T47D (cell line): ENCODE measurements around the gene STING1.
"Not testable (repeated sequence)": the region's sequence is repeated elsewhere in the genome, so short reads cannot be mapped to it uniquely, and the experiment has no call there.

ENCODE experiments used
- DNase-seq, 2 experiments: peaks; one replicate each; pipeline versions ENCODE4 v3.0.0 to v3.0.0-alpha.2; 2011 to 2012; ENCODE audit warnings: low read depth in 1 of 2, low spot score in 1 of 2
- JUND ChIP-seq: IDR thresholded peaks from 2 replicates; pipeline ENCODE4 v1.6.1; 2012; ENCODE audit warnings: low read depth
- in situ Hi-C: cut with HindIII; loops from 2 replicates; pipeline ENCODE4 v1.10.0; 2016; ENCODE audit warnings: low sequenced_read_pairs, low pct_unique_long_range_greater_than_20kb

Gene STING1

GRCh38 chr5:139454568-139455290 is 27.8 kb downstream of the STING1 start:
- in situ Hi-C loops = no loop called here
- no peak for DNase-seq
- TF ChIP-seq JUND = no peak

- no peak for DNase-seq
- no peak for TF ChIP-seq JUND
- in situ Hi-C loops = no loop called here
These were observed 28.6 kb downstream of the STING1 start for GRCh38 chr5:139453683-139454567.

GRCh38 chr5:139451878-139452660 is 30.5 kb downstream of the STING1 start:
- DNase-seq = no peak
- TF ChIP-seq JUND = no peak
- in situ Hi-C loops = no loop called here

DNA sequence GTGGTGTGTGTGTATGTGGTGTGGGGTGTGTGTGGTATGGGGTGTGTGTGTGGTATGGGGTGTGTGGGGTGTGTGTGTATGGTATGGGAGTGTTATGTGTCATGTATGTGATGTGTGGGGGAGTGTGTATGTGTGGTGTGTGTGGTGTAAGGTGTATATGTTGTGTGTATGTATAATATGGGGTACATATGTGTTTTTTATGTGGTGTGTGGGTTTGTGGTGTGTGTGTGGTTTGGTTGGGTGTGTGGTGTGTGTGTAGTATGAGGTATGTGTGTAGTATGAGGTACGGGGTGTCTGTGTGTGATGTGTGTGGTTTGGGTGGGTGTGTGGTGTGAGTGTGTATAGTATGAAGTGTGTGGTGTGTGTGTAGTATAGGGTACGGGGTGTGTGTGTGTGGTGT is 31.4 kb downstream of the STING1 start:
- no peak for DNase-seq
- TF ChIP-seq JUND = no peak
- in situ Hi-C loops = no loop called here

GRCh38 chr5:139446956-139447779 is 35.4 kb downstream of the STING1 start:
- in situ Hi-C loops = no loop called here
- DNase-seq = no peak
- TF ChIP-seq JUND = no peak

DNA sequence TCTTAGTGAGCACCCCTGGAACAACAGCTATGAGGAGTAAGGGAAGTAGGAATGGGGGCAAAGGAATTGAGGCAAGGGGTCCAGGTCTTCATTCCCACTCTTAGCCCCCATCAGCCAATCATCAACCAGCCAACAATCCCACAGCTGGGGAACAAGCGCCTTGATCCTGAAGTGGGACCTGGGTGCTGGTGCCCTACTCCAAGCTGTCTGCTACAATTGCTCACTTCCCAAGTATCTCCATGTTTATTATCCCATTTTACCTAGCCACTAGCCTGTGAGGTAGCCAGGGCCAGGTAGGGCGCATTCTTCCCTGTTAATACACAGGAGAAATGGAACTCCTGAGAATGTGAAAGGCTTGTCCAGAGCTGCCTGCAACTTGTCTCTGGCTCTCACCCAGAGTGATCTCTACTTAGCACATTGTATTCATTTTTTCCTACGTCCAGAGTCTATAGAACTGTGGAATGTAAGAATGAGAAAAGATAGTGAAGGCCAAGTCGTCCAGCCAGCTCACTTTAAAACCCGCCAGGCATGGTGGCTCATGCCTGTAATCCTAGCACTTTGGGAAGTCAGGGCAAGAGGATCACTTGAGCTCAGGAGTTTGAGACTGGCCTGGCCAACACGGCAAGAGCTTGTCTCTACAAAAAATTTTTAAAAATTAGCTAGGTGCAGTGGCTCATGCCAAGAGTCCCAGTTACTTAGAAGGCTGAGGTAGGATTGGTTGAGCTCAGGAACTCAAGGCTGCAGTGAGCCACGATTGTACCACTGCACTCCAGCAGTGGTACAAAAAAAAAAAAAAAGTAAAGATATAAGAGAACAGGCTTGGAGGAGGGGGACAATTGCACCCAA is 37.0 kb downstream of the STING1 start:
- no peak for TF ChIP-seq JUND
- in situ Hi-C loops = no loop called here
- peak in 1 of 2 experiments; percentile 39 for DNase-seq

DNA sequence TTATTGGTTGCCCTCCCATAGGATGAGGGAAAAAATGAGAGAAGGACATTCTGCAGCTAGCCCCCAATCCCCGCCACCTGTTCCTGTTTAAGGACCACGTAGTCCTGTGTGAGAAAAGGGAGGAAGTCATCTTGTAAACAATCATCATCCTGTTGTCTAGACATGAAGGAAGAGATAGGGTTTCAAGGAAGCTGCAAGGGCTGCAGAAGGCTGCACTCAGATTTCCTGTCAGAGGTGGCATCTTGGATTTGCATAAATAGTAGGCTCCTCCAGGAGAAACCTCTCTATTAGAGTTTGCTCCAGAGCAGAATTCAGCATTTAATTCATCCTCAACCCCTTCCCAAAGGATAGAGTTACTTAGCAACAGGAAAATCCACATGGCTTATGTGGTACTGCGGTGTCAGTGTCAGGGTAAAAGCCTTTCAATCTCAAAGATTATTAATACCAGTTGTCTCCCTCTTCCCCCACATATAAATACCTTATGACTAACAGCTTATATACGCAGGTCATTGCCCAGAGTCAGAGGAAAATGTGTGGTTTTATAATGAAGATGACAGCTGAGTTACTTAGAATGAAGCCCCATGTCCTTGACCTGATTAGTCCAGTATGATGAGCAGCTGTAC is 38.6 kb downstream of the STING1 start:
- in situ Hi-C loops = no loop called here

GRCh38 chr5:139440416-139440815 is 42.1 kb downstream of the STING1 start:
- DNase-seq, in situ Hi-C loops: not testable (repeated sequence)

More for the DNA sequence above, 38.6 kb downstream of the STING1 start:
- TF ChIP-seq JUND = no peak
- no peak for DNase-seq

DNA sequence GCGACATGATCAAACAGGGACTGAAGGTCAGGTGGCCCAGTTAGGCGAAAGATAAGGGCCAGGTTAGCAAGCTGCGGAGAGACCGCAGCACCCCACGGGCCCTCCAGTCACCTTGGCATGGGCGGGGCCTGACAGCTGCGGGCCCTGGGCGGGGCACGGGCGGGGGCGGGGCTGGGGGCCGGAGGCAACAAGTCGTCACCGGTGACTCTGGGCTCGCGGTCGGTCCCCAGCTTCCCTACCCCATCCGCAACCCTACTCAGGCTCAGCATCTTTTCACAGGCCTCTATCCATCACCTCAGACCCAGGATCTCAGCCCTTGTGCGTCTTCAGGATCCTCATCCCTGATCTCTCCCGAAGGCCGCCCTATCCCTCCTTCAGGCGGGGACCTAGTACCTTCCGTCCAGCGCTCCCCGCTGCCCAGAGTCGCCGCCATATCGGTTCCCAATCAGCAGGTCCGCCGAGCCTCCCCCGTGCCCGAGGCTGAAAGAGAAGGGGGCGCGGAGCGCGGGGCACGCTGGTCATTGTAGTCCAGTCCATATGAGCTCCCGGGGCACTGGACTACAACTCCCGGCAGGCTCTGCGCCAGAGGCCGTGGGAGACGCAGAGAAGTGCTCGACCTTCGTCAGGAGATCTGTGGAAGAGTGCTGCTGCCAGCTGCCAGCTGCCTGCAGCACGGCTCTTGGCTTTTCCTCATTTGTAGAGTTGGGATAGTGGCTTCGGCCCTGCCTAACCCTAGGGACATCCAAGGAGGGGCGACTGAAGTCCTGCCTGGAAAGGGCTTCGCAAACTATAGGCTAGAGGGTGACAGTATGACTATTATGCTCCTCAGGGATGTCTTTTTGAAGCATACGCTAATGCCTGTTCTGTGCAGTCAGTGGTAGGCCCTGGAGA is 43.3 kb downstream of the STING1 start, which contains the start of gene DNAJC18:
DNAJC18 (minus strand) TSS at position 513 of the 891 bp plus-strand sequence; CDS start at position 433, 80 bp downstream.
- no peak for TF ChIP-seq JUND
- DNase-seq = peak; percentile 80 to 85
- in situ Hi-C loops = no loop called here

DNA sequence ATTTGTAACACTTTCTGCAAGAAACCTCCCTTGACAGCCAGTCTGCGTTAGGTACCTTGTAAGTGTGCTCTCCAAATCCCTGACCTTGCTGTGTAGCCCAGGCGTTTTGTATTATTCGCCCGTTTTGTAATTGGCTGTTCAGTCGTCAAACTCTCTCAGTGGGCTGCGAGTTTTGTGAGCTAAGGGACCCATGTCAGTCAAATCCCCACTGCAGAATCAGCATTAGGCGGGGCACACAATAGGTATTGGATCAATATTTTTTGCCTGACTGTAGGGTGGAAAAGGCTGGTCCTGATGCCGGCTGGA is 43.9 kb downstream of the STING1 start:
- DNase-seq = no peak
- no peak for TF ChIP-seq JUND
- in situ Hi-C loops = no loop called here
